GM23338 (cell line): Measurements from ENCODE around the gene H2AZ2. TPM values are rescaled to one million over a fixed set of nuclear protein-coding genes. Genes with fewer than 3 reads are reported as not detected.

Source experiments
- ATAC-seq: fragments of 200-7000 bp; cut with Tn5 transposase; 3 replicates; pipeline ENCODE4 v1.9.1; 2020
- DNase-seq: peaks from one replicate; pipeline ENCODE4 v3.0.0-alpha.2; 2015; ENCODE audit warnings: low spot score
- H2AFZ ChIP-seq: fragments of 200-600 bp; sonication (generic); 2 replicates; pipeline ENCODE4 v1.8.0; 2016; ENCODE audit warnings: antibody characterized with exemption, mild to moderate bottlenecking, moderate library complexity
- H3F3A ChIP-seq: fragments of 200-600 bp; sonication (generic); replicated peaks from 2 replicates; pipeline ENCODE4 v1.8.0; 2017; ENCODE audit warnings: antibody characterized with exemption, mixed run types, low read depth
- H3K27ac ChIP-seq: fragments of 200-600 bp; sonication (generic); 2 replicates; pipeline ENCODE4 v1.6.1; 2016; ENCODE audit warnings: low read depth
- H3K27me3 ChIP-seq: fragments of 200-600 bp; sonication (generic); 2 replicates; pipeline ENCODE4 v1.8.0; 2016; ENCODE audit warnings: mild to moderate bottlenecking, mixed run types, moderate library complexity; ENCODE audit not compliant: insufficient read depth
- H3K36me3 ChIP-seq: fragments of 200-600 bp; sonication (generic); 2 replicates; pipeline ENCODE4 v1.8.0; 2016; ENCODE audit warnings: mild to moderate bottlenecking; ENCODE audit not compliant: insufficient read depth
- H3K4me1 ChIP-seq: fragments of 200-600 bp; sonication (generic); 2 replicates; pipeline ENCODE4 v1.8.0; 2016; ENCODE audit warnings: mild to moderate bottlenecking, moderate library complexity; ENCODE audit not compliant: insufficient read depth
- H3K4me2 ChIP-seq: fragments of 200-600 bp; sonication (generic); 2 replicates; pipeline ENCODE4 v1.7.1; 2017; ENCODE audit warnings: mixed run types
- H3K4me3 ChIP-seq: fragments of 200-600 bp; sonication (generic); 2 replicates; pipeline ENCODE4 v1.6.1; 2016; ENCODE audit warnings: mixed run types
- H3K79me2 ChIP-seq: fragments of 200-600 bp; sonication (generic); replicated peaks from 2 replicates; pipeline ENCODE4 v1.8.0; 2017; ENCODE audit warnings: mild to moderate bottlenecking; ENCODE audit not compliant: insufficient read depth
- H3K9me2 ChIP-seq: fragments of 200-600 bp; sonication (generic); 2 replicates; pipeline ENCODE4 v1.8.0; 2017; ENCODE audit not compliant: insufficient read depth
- H4K20me1 ChIP-seq: fragments of 200-600 bp; sonication (generic); replicated peaks from 2 replicates; pipeline ENCODE4 v1.8.0; 2017; ENCODE audit warnings: mild to moderate bottlenecking; ENCODE audit not compliant: insufficient read depth
- H3K27ac Mint-ChIP-seq: 2 replicates; pipeline ENCODE4 v1.8.0; 2020; ENCODE audit warnings: inconsistent platforms, mild to moderate bottlenecking, moderate library complexity, mixed read lengths
- H3K27me3 Mint-ChIP-seq: 3 replicates; pipeline ENCODE4 v1.8.0; 2022; ENCODE audit warnings: low read depth, mild to moderate bottlenecking, moderate library complexity, mixed read lengths, inconsistent platforms; ENCODE audit not compliant: insufficient read depth, poor library complexity
- H3K36me3 Mint-ChIP-seq: 3 replicates; pipeline ENCODE4 v1.8.0; 2021; ENCODE audit warnings: low read depth, mild to moderate bottlenecking, inconsistent platforms, moderate library complexity, mixed read lengths
- H3K4me1 Mint-ChIP-seq: 3 replicates; pipeline ENCODE4 v1.8.0; 2020; ENCODE audit warnings: mild to moderate bottlenecking, inconsistent platforms, mixed read lengths
- H3K4me3 Mint-ChIP-seq: 3 replicates; pipeline ENCODE4 v1.8.0; 2021; ENCODE audit warnings: moderate library complexity, mild to moderate bottlenecking, inconsistent platforms, mixed read lengths
- H3K9me3 Mint-ChIP-seq: 3 replicates; pipeline ENCODE4 v1.8.0; 2020; ENCODE audit warnings: moderate library complexity, mild to moderate bottlenecking, inconsistent platforms, mixed read lengths
- CREB1 ChIP-seq: fragments of 250-450 bp; sonication (Bioruptor Pico); IDR thresholded peaks from 2 replicates; pipeline ENCODE4 v1.5.0; 2020; ENCODE audit warnings: low read depth, mild to moderate bottlenecking, moderate library complexity
- EZH2 ChIP-seq: fragments of 200-600 bp; sonication (generic); IDR thresholded peaks from one replicate; pipeline ENCODE4 v1.8.0; 2017; ENCODE audit warnings: antibody characterized with exemption, mild to moderate bottlenecking, low read depth; ENCODE audit not compliant: unreplicated experiment
- EZH2phosphoT487 ChIP-seq: fragments of 200-600 bp; sonication (generic); IDR thresholded peaks from one replicate; pipeline ENCODE4 v1.8.1; 2018; ENCODE audit warnings: antibody characterized with exemption; ENCODE audit not compliant: unreplicated experiment
- JUNB ChIP-seq: IDR thresholded peaks from one replicate; pipeline ENCODE4 v1.6.1; 2016; ENCODE audit warnings: antibody characterized with exemption; ENCODE audit not compliant: unreplicated experiment
- NANOG ChIP-seq: IDR thresholded peaks from 2 replicates; pipeline ENCODE4 v1.6.1; 2016; ENCODE audit warnings: antibody characterized with exemption, borderline replicate concordance
- POLR2AphosphoS5 ChIP-seq: IDR thresholded peaks from 2 replicates; pipeline ENCODE4 v1.6.1; 2016; ENCODE audit warnings: antibody characterized with exemption, low read depth
- STAT1 ChIP-seq: IDR thresholded peaks from one replicate; pipeline ENCODE4 v1.6.1; 2016; ENCODE audit warnings: antibody characterized with exemption; ENCODE audit not compliant: unreplicated experiment
- ZNF114 ChIP-seq: fragments of 250-450 bp; sonication (Bioruptor Pico); IDR thresholded peaks from 2 replicates; pipeline ENCODE4 v1.5.0; 2020; ENCODE audit warnings: mild to moderate bottlenecking, moderate library complexity
- ZNF331 ChIP-seq: fragments of 250-450 bp; sonication (Bioruptor Pico); IDR thresholded peaks from 2 replicates; pipeline ENCODE4 v1.5.0; 2020; ENCODE audit warnings: low read depth, mild to moderate bottlenecking, moderate library complexity
- polyA plus RNA-seq: library from polyadenylated mRNA; unstranded; fragments of >200 nt; fragmentation: Nextera tagmentation; extraction: Ambion mirVana; gene quantifications from 2 replicates; pipeline ENCODE4 v1.2.1, GENCODE V29; 2016
- total RNA-seq: library from RNA; depleted of rRNA; stranded (reverse); fragments of >200 nt; shearing (Covaris generic); gene quantifications from 2 replicates; pipeline ENCODE4 v1.2.3, GENCODE V29; 2014
- TF ChIP-seq, protein P1 (sequence below): fragments of 250-450 bp; sonication (Bioruptor Pico); IDR thresholded peaks from 2 replicates; pipeline ENCODE4 v1.5.0; 2020; ENCODE audit warnings: mild to moderate bottlenecking, moderate library complexity
- TF ChIP-seq, protein P2 (sequence below): IDR thresholded peaks from one replicate; pipeline ENCODE4 v1.6.1; 2018; ENCODE audit warnings: antibody characterized with exemption; ENCODE audit not compliant: unreplicated experiment
- TF ChIP-seq, protein P3 (sequence below), 2 experiments: fragments of 200-600 bp in 1 of 2; sonication (generic) in 1 of 2; conservative IDR thresholded peaks; 2 replicates each; pipeline versions ENCODE4 v1.5.1 to v1.6.1; 2016 to 2017; ENCODE audit warnings: antibody characterized with exemption in 2 of 2, low read depth in 2 of 2, mild to moderate bottlenecking in 2 of 2, moderate library complexity in 1 of 2
- TF ChIP-seq, protein P4 (sequence below): IDR thresholded peaks from 2 replicates; pipeline ENCODE4 v1.6.1; 2016; ENCODE audit warnings: antibody characterized with exemption

Gene H2AZ2
- total and polyA plus RNA-seq, 2 experiments from 2014 or later: 215 to 390 TPM

DNA sequence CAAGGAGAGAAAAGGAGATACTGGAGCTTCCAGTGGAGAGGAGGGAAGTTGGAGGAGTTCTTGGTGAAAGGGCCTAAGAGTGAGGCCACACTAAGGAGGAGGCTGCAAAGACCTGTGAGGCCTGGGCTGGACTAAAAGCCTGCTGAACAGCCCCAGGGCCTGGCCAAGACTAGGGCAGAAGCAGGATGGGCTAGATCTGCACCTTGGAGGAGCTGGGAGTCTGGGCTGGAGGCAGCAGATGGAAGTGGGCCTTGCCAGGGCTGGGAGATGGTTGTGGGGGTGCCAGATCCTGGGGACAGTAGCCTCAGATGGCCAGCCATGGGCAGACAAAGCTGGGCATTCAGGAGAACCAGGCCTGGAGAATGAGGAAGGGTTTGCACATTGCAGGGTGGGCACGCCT lies 43.9 kb upstream of the H2AZ2 start:
- DNase-seq: no peak
- ATAC-seq: no peak
- H3K27ac Mint-ChIP-seq: no peak overlapping the region

More for the DNA sequence above, 43.9 kb upstream of the H2AZ2 start:
- H3K27me3 Mint-ChIP-seq: peaks cover 12% of the 10 kb centered on the region
- Histone ChIP-seq H3K4me3 (no peak overlapping the region), H3K79me2 (no peaks in the 10 kb centered on the region), H3K27me3 (no peaks in the 10 kb centered on the region), H3K4me2 (no peak overlapping the region), H3K4me1 (no peaks in the 10 kb centered on the region), H3F3A (no peaks in the 10 kb centered on the region), H3K9me2 (no peaks in the 10 kb centered on the region), H4K20me1 (no peaks in the 10 kb centered on the region), H2AFZ (no peak overlapping the region), H3K27ac (no peak overlapping the region), H3K36me3 (no peaks in the 10 kb centered on the region)
- H3K4me1 Mint-ChIP-seq: no peaks in the 10 kb centered on the region
- TF ChIP-seq STAT1 (no peak), ZNF331 (CRISPR knock-in tag) (no peak), EZH2 (no peak), ZNF114 (CRISPR knock-in tag) (no peak), NANOG (no peak), JUNB (no peak), CREB1 (CRISPR knock-in tag) (no peak), EZH2phosphoT487 (no peak), POLR2AphosphoS5 (no peak)
- TF ChIP-seq, protein P1, sequence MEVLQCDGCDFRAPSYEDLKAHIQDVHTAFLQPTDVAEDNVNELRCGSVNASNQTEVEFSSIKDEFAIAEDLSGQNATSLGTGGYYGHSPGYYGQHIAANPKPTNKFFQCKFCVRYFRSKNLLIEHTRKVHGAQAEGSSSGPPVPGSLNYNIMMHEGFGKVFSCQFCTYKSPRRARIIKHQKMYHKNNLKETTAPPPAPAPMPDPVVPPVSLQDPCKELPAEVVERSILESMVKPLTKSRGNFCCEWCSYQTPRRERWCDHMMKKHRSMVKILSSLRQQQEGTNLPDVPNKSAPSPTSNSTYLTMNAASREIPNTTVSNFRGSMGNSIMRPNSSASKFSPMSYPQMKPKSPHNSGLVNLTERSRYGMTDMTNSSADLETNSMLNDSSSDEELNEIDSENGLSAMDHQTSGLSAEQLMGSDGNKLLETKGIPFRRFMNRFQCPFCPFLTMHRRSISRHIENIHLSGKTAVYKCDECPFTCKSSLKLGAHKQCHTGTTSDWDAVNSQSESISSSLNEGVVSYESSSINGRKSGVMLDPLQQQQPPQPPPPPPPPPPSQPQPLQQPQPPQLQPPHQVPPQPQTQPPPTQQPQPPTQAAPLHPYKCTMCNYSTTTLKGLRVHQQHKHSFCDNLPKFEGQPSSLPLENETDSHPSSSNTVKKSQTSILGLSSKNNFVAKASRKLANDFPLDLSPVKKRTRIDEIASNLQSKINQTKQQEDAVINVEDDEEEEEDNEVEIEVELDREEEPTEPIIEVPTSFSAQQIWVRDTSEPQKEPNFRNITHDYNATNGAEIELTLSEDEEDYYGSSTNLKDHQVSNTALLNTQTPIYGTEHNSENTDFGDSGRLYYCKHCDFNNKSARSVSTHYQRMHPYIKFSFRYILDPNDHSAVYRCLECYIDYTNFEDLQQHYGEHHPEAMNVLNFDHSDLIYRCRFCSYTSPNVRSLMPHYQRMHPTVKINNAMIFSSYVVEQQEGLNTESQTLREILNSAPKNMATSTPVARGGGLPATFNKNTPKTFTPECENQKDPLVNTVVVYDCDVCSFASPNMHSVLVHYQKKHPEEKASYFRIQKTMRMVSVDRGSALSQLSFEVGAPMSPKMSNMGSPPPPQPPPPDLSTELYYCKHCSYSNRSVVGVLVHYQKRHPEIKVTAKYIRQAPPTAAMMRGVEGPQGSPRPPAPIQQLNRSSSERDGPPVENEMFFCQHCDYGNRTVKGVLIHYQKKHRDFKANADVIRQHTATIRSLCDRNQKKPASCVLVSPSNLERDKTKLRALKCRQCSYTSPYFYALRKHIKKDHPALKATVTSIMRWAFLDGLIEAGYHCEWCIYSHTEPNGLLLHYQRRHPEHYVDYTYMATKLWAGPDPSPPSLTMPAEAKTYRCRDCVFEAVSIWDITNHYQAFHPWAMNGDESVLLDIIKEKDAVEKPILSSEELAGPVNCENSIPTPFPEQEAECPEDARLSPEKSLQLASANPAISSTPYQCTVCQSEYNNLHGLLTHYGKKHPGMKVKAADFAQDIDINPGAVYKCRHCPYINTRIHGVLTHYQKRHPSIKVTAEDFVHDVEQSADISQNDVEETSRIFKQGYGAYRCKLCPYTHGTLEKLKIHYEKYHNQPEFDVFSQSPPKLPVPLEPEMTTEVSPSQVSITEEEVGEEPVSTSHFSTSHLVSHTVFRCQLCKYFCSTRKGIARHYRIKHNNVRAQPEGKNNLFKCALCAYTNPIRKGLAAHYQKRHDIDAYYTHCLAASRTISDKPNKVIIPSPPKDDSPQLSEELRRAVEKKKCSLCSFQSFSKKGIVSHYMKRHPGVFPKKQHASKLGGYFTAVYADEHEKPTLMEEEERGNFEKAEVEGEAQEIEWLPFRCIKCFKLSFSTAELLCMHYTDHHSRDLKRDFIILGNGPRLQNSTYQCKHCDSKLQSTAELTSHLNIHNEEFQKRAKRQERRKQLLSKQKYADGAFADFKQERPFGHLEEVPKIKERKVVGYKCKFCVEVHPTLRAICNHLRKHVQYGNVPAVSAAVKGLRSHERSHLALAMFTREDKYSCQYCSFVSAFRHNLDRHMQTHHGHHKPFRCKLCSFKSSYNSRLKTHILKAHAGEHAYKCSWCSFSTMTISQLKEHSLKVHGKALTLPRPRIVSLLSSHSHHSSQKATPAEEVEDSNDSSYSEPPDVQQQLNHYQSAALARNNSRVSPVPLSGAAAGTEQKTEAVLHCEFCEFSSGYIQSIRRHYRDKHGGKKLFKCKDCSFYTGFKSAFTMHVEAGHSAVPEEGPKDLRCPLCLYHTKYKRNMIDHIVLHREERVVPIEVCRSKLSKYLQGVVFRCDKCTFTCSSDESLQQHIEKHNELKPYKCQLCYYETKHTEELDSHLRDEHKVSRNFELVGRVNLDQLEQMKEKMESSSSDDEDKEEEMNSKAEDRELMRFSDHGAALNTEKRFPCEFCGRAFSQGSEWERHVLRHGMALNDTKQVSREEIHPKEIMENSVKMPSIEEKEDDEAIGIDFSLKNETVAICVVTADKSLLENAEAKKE (CRISPR knock-in tag): no peak
- TF ChIP-seq, protein P2, sequence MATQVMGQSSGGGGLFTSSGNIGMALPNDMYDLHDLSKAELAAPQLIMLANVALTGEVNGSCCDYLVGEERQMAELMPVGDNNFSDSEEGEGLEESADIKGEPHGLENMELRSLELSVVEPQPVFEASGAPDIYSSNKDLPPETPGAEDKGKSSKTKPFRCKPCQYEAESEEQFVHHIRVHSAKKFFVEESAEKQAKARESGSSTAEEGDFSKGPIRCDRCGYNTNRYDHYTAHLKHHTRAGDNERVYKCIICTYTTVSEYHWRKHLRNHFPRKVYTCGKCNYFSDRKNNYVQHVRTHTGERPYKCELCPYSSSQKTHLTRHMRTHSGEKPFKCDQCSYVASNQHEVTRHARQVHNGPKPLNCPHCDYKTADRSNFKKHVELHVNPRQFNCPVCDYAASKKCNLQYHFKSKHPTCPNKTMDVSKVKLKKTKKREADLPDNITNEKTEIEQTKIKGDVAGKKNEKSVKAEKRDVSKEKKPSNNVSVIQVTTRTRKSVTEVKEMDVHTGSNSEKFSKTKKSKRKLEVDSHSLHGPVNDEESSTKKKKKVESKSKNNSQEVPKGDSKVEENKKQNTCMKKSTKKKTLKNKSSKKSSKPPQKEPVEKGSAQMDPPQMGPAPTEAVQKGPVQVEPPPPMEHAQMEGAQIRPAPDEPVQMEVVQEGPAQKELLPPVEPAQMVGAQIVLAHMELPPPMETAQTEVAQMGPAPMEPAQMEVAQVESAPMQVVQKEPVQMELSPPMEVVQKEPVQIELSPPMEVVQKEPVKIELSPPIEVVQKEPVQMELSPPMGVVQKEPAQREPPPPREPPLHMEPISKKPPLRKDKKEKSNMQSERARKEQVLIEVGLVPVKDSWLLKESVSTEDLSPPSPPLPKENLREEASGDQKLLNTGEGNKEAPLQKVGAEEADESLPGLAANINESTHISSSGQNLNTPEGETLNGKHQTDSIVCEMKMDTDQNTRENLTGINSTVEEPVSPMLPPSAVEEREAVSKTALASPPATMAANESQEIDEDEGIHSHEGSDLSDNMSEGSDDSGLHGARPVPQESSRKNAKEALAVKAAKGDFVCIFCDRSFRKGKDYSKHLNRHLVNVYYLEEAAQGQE: no peak
- TF ChIP-seq, protein P3, sequence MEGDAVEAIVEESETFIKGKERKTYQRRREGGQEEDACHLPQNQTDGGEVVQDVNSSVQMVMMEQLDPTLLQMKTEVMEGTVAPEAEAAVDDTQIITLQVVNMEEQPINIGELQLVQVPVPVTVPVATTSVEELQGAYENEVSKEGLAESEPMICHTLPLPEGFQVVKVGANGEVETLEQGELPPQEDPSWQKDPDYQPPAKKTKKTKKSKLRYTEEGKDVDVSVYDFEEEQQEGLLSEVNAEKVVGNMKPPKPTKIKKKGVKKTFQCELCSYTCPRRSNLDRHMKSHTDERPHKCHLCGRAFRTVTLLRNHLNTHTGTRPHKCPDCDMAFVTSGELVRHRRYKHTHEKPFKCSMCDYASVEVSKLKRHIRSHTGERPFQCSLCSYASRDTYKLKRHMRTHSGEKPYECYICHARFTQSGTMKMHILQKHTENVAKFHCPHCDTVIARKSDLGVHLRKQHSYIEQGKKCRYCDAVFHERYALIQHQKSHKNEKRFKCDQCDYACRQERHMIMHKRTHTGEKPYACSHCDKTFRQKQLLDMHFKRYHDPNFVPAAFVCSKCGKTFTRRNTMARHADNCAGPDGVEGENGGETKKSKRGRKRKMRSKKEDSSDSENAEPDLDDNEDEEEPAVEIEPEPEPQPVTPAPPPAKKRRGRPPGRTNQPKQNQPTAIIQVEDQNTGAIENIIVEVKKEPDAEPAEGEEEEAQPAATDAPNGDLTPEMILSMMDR (conservative IDR thresholded peaks at IDR 0.05; ENCODE audit: low read depth in 2 of 2): no peak
- TF ChIP-seq, protein P4, sequence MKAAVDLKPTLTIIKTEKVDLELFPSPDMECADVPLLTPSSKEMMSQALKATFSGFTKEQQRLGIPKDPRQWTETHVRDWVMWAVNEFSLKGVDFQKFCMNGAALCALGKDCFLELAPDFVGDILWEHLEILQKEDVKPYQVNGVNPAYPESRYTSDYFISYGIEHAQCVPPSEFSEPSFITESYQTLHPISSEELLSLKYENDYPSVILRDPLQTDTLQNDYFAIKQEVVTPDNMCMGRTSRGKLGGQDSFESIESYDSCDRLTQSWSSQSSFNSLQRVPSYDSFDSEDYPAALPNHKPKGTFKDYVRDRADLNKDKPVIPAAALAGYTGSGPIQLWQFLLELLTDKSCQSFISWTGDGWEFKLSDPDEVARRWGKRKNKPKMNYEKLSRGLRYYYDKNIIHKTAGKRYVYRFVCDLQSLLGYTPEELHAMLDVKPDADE: no peak
- H3K9me3 Mint-ChIP-seq: no peaks in the 10 kb centered on the region
- H3K36me3 Mint-ChIP-seq: no peaks in the 10 kb centered on the region
- H3K4me3 Mint-ChIP-seq: no peak overlapping the region
